WTC11 (cell line): Measurements from ENCODE around the gene EBI3. TPM values are rescaled to one million over a fixed set of nuclear protein-coding genes. Genes with fewer than 3 reads are reported as not detected.
A peak's percentile ranks its signal among the peaks of the same experiment; 100 is the strongest.
"Not testable (repeated sequence)": the region's sequence is repeated elsewhere in the genome, so short reads cannot be mapped to it uniquely, and the experiment has no call there.

Experiments used
- ATAC-seq: fragments of 200-7000 bp; cut with Tn5 transposase; 2 replicates; pipeline ENCODE4 v1.10.0; 2021; ENCODE audit warnings: mild to moderate bottlenecking, moderate library complexity
- CTCF ChIA-PET: fragments of 300-600 bp; sonication (Branson Sonifier 250); formaldehyde crosslinking; loops from one replicate; lab custom pipeline; 2021; ENCODE audit warnings: antibody characterized with exemption; lab: Charles Lee
- POLR2A ChIA-PET: fragments of 350-600 bp; sonication (Branson Sonifier 250); formaldehyde crosslinking; loops from one replicate; lab custom pipeline; 2021; ENCODE audit warnings: antibody characterized with exemption; lab: Charles Lee
- DNase-seq: peaks from one replicate; pipeline ENCODE4 v3.0.0; 2021; ENCODE audit warnings: low spot score
- H3K27ac Mint-ChIP-seq: 2 replicates; pipeline ENCODE4 v1.8.0; 2021; ENCODE audit warnings: mixed read lengths
- H3K27me3 Mint-ChIP-seq: 2 replicates; pipeline ENCODE4 v1.8.0; 2021; ENCODE audit warnings: low read depth, mild to moderate bottlenecking, moderate library complexity, mixed read lengths
- H3K36me3 Mint-ChIP-seq: 2 replicates; pipeline ENCODE4 v1.8.0; 2021; ENCODE audit warnings: mixed read lengths
- H3K4me1 Mint-ChIP-seq: 2 replicates; pipeline ENCODE4 v1.8.0; 2022; ENCODE audit warnings: mixed read lengths
- H3K4me3 Mint-ChIP-seq: 2 replicates; pipeline ENCODE4 v1.8.0; 2021; ENCODE audit warnings: mild to moderate bottlenecking, moderate library complexity, mixed read lengths
- H3K9me3 Mint-ChIP-seq: 2 replicates; pipeline ENCODE4 v1.8.0; 2021; ENCODE audit warnings: mixed read lengths
- CBFB ChIP-seq: sonication (generic); formaldehyde crosslinking; IDR thresholded peaks from 2 replicates; pipeline ENCODE4 v1.8.1; 2022; ENCODE audit warnings: mild to moderate bottlenecking, low read depth, missing genetic modification reagents
- CREB1 ChIP-seq: sonication (generic); formaldehyde crosslinking; IDR thresholded peaks from 2 replicates; pipeline ENCODE4 v1.8.0; 2023; ENCODE audit warnings: mild to moderate bottlenecking, missing genetic modification reagents
- CREM ChIP-seq: sonication (generic); formaldehyde crosslinking; IDR thresholded peaks from 2 replicates; pipeline ENCODE4 v1.8.1; 2022; ENCODE audit warnings: mild to moderate bottlenecking, missing genetic modification reagents, moderate library complexity
- ERG ChIP-seq: fragments of 250-450 bp; sonication (Bioruptor Pico); IDR thresholded peaks from 2 replicates; pipeline ENCODE4 v1.8.0; 2021; ENCODE audit warnings: mild to moderate bottlenecking
- ESRRA ChIP-seq: sonication (generic); formaldehyde crosslinking; IDR thresholded peaks from 2 replicates; pipeline ENCODE4 v1.8.1; 2022; ENCODE audit warnings: mild to moderate bottlenecking, missing genetic modification reagents, borderline replicate concordance
- ETV6 ChIP-seq: sonication (generic); formaldehyde crosslinking; IDR thresholded peaks from 2 replicates; pipeline ENCODE4 v1.8.1; 2022; ENCODE audit warnings: mild to moderate bottlenecking, missing genetic modification reagents
- GTF2I ChIP-seq: fragments of 250-450 bp; sonication (Bioruptor Pico); conservative IDR thresholded peaks from 2 replicates; pipeline ENCODE4 v1.4.0; 2021; ENCODE audit warnings: mild to moderate bottlenecking
- JAZF1 ChIP-seq: fragments of 250-450 bp; sonication (Bioruptor Pico); IDR thresholded peaks from 2 replicates; pipeline ENCODE4 v1.9.0; 2021; ENCODE audit warnings: moderate library complexity, mild to moderate bottlenecking, inconsistent platforms
- KAT7 ChIP-seq: sonication (generic); formaldehyde crosslinking; IDR thresholded peaks from 2 replicates; pipeline ENCODE4 v1.8.1; 2023; ENCODE audit warnings: missing genetic modification reagents, mild to moderate bottlenecking, borderline replicate concordance
- SMAD4 ChIP-seq: sonication (generic); formaldehyde crosslinking; IDR thresholded peaks from 2 replicates; pipeline ENCODE4 v1.8.0; 2022; ENCODE audit warnings: mild to moderate bottlenecking, missing genetic modification reagents
- TEAD4 ChIP-seq: sonication (generic); formaldehyde crosslinking; IDR thresholded peaks from 2 replicates; pipeline ENCODE4 v1.8.0; 2022; ENCODE audit warnings: mild to moderate bottlenecking, missing genetic modification reagents
- ZNF281 ChIP-seq: sonication (generic); formaldehyde crosslinking; IDR thresholded peaks from 2 replicates; pipeline ENCODE4 v1.8.0; 2023; ENCODE audit warnings: mild to moderate bottlenecking, missing genetic modification reagents
- ZNF396 ChIP-seq: fragments of 250-450 bp; sonication (Bioruptor Pico); IDR thresholded peaks from 2 replicates; pipeline ENCODE4 v1.8.0; 2021; ENCODE audit warnings: mild to moderate bottlenecking, moderate library complexity, borderline replicate concordance
- total RNA-seq: library from RNA; stranded (reverse); gene quantifications from 3 replicates; pipeline ENCODE4 v1.2.3, GENCODE V29; 2021
- TF ChIP-seq, protein P1 (sequence below): sonication (generic); formaldehyde crosslinking; IDR thresholded peaks from 2 replicates; pipeline ENCODE4 v1.8.1; 2022; ENCODE audit warnings: low read depth, missing genetic modification reagents, borderline replicate concordance
- TF ChIP-seq, protein P2 (sequence below): fragments of 250-450 bp; sonication (Bioruptor Pico); IDR thresholded peaks from 2 replicates; pipeline ENCODE4 v1.9.0; 2021; ENCODE audit warnings: mild to moderate bottlenecking
- TF ChIP-seq, protein P3 (sequence below): fragments of 250-450 bp; sonication (Bioruptor Pico); IDR thresholded peaks from 2 replicates; pipeline ENCODE4 v1.9.0; 2021; ENCODE audit warnings: moderate library complexity, mild to moderate bottlenecking, inconsistent platforms, borderline replicate concordance
- TF ChIP-seq, protein P4 (sequence below): sonication (generic); formaldehyde crosslinking; IDR thresholded peaks from 2 replicates; pipeline ENCODE4 v1.8.0; 2023; ENCODE audit warnings: missing genetic modification reagents, mild to moderate bottlenecking, borderline replicate concordance

EBI3 gene
- total RNA-seq, 1 experiment from 2014 or later: 0.81 TPM

DNA sequence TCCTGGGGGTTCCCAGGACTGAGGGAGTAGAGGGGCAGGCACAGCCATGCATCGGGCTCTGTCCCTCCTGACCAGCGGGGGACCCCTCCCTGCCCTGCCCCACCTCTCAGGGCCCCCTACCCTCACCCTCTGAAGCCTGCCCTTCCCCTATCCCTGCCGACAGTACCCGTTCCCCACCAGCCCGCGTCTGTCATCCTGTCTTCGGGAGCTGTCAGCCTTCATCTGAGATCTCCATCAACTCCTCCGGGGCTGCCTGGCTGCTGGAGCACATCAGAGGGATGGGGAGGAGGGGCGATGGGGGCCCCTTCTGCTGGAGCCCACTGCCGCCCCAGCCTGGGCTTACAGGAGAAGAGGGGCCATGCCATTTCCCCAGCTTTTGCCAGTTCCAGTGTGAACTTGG is 43.6 kb downstream of the EBI3 start:
- POLR2A ChIA-PET: interaction anchor here (1.7 kb wide), 1 partner anchor 70 kb away, joined by 6 read pairs; no protein-coding TSS in a partner anchor
- ATAC-seq: no peak
- H3K27me3 Mint-ChIP-seq: peaks cover 9% of the 10 kb centered on the region
- H3K4me3 Mint-ChIP-seq: no peak overlapping the region
- H3K9me3 Mint-ChIP-seq: no peaks in the 10 kb centered on the region
- TF ChIP-seq CREM (CRISPR knock-in tag) (no peak), ESRRA (no peak)
- TF ChIP-seq, all 79 proteins: peak for 0
- no peak for DNase-seq
- peaks cover 3% of the 10 kb centered on the region; the same call in 1 of the 2 replicates for H3K4me1 Mint-ChIP-seq
- no peak overlapping the region for H3K27ac Mint-ChIP-seq
- CTCF ChIA-PET: interaction anchor here (1.2 to 2.4 kb wide), 2 partner anchors 16 to 80 kb away, joined by 3 to 7 read pairs; no protein-coding TSS in a partner anchor
- H3K36me3 Mint-ChIP-seq: peaks cover 8% of the 10 kb centered on the region

- H3K36me3 Mint-ChIP-seq, H3K4me1 Mint-ChIP-seq, ATAC-seq, H3K27ac Mint-ChIP-seq, DNase-seq, H3K4me3 Mint-ChIP-seq, H3K9me3 Mint-ChIP-seq: not testable (repeated sequence)
- POLR2A ChIA-PET: interaction anchor here (1.7 kb wide), 1 partner anchor 68 kb away, joined by 6 read pairs; no protein-coding TSS in a partner anchor
- CTCF ChIA-PET: interaction anchor here (2.4 kb wide), 1 partner anchor 78 kb away, joined by 7 read pairs; no protein-coding TSS in a partner anchor
- peaks cover 18% of the 10 kb centered on the region for H3K27me3 Mint-ChIP-seq
Measured at GRCh38 chr19:4274321-4274686, 45.0 kb downstream of the EBI3 start.

DNA sequence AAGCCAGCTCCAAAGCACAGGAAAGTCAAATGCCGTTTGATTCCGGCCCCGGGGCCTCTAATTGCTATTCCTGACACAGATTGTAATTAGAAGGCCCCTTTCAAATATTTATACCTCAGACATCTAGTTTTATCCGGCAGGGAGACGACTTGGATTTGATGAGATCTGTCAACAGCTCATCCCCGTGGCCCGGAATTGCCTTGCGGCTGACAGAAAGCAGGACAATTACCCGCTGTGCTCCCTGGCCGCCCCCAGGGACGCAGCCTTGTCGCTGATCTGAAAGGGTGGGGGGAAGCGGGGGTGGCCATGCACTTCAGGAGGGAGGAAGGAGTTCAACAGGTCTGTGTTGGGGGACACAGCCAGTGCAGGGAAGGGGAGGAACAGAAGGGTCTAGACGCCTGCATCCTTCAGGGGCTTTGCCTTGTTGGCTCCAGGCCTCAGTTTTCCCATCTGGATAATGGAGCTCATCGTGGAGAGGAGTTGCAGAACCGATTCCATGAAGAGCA is 47.9 kb downstream of the EBI3 start:
- H3K4me3 Mint-ChIP-seq: peak overlapping the region; percentile 8; the same call in 1 of the 2 replicates
- H3K4me1 Mint-ChIP-seq: peaks cover 8% of the 10 kb centered on the region; the same call in 1 of the 2 replicates
- H3K27me3 Mint-ChIP-seq: peaks cover 45% of the 10 kb centered on the region
- no peaks in the 10 kb centered on the region for H3K9me3 Mint-ChIP-seq
- H3K36me3 Mint-ChIP-seq: no peaks in the 10 kb centered on the region
- CTCF ChIA-PET: interaction anchor here (0.6 to 10.5 kb wide), 5 partner anchors 9 to 227 kb away, joined by 3 to 172 read pairs (median 5); no protein-coding TSS in a partner anchor
- DNase-seq (no peak), ATAC-seq (no peak)
- POLR2A ChIA-PET: interaction anchor here (0.6 to 1.2 kb wide), 2 partner anchors 16 to 66 kb away, joined by 3 to 4 read pairs; no protein-coding TSS in a partner anchor
- no peak overlapping the region for H3K27ac Mint-ChIP-seq
- TF ChIP-seq TEAD4 (CRISPR knock-in tag) (no peak), GTF2I (CRISPR knock-in tag) (peak; percentile 87)

DNA sequence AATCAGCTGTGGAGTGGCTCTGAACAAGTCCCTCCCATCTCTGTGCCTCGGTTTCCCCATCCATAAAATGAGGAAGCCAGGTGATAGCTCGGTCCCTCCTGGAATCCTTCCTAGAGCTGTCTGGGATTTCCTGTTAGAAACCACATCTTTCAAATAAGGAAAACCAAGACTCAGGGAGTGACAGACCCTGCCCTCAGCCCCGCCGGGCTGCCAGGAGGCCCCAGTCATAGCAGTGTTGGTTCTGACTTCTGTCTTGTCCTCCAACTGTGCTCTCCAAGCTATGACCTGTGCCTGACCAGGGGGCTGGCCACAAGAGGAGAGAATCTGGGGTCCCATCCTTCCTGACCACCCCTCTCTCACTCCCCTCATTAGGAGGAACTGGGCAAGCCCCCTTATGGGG is 48.7 kb downstream of the EBI3 start:
- Mint-ChIP-seq H3K4me3 (peak overlapping the region; percentile 85), H3K27me3 (peaks cover 51% of the 10 kb centered on the region), H3K27ac (no peak overlapping the region), H3K36me3 (no peaks in the 10 kb centered on the region)
- no peak for DNase-seq
- CTCF ChIA-PET: interaction anchor here (0.7 to 10.5 kb wide), 6 partner anchors 10 to 290 kb away, joined by 3 to 172 read pairs (median 5); partner anchors contain the start of gene MPND
- POLR2A ChIA-PET: no interaction called here
- ATAC-seq: no peak
- TF ChIP-seq, protein P1, sequence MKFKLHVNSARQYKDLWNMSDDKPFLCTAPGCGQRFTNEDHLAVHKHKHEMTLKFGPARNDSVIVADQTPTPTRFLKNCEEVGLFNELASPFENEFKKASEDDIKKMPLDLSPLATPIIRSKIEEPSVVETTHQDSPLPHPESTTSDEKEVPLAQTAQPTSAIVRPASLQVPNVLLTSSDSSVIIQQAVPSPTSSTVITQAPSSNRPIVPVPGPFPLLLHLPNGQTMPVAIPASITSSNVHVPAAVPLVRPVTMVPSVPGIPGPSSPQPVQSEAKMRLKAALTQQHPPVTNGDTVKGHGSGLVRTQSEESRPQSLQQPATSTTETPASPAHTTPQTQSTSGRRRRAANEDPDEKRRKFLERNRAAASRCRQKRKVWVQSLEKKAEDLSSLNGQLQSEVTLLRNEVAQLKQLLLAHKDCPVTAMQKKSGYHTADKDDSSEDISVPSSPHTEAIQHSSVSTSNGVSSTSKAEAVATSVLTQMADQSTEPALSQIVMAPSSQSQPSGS (CRISPR knock-in tag): no peak
- TF ChIP-seq CBFB: no peak
- TF ChIP-seq, protein P2, sequence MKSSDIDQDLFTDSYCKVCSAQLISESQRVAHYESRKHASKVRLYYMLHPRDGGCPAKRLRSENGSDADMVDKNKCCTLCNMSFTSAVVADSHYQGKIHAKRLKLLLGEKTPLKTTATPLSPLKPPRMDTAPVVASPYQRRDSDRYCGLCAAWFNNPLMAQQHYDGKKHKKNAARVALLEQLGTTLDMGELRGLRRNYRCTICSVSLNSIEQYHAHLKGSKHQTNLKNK (CRISPR knock-in tag): no peak
- TF ChIP-seq ETV6 (CRISPR knock-in tag): no peak
- no peak for TF ChIP-seq CREB1 (CRISPR knock-in tag)
- no peak for TF ChIP-seq SMAD4 (CRISPR knock-in tag)
- no peak for TF ChIP-seq ERG (CRISPR knock-in tag)
- TF ChIP-seq ZNF281 (CRISPR knock-in tag): no peak
- TF ChIP-seq, protein P3, sequence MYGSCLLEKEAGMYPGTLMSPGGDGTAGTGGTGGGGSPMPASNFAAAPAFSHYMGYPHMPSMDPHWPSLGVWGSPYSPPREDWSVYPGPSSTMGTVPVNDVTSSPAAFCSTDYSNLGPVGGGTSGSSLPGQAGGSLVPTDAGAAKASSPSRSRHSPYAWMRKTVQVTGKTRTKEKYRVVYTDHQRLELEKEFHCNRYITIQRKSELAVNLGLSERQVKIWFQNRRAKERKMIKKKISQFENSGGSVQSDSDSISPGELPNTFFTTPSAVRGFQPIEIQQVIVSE: no peak
- no peak for TF ChIP-seq ZNF396 (CRISPR knock-in tag)
- no peak for TF ChIP-seq KAT7
- TF ChIP-seq, protein P4, sequence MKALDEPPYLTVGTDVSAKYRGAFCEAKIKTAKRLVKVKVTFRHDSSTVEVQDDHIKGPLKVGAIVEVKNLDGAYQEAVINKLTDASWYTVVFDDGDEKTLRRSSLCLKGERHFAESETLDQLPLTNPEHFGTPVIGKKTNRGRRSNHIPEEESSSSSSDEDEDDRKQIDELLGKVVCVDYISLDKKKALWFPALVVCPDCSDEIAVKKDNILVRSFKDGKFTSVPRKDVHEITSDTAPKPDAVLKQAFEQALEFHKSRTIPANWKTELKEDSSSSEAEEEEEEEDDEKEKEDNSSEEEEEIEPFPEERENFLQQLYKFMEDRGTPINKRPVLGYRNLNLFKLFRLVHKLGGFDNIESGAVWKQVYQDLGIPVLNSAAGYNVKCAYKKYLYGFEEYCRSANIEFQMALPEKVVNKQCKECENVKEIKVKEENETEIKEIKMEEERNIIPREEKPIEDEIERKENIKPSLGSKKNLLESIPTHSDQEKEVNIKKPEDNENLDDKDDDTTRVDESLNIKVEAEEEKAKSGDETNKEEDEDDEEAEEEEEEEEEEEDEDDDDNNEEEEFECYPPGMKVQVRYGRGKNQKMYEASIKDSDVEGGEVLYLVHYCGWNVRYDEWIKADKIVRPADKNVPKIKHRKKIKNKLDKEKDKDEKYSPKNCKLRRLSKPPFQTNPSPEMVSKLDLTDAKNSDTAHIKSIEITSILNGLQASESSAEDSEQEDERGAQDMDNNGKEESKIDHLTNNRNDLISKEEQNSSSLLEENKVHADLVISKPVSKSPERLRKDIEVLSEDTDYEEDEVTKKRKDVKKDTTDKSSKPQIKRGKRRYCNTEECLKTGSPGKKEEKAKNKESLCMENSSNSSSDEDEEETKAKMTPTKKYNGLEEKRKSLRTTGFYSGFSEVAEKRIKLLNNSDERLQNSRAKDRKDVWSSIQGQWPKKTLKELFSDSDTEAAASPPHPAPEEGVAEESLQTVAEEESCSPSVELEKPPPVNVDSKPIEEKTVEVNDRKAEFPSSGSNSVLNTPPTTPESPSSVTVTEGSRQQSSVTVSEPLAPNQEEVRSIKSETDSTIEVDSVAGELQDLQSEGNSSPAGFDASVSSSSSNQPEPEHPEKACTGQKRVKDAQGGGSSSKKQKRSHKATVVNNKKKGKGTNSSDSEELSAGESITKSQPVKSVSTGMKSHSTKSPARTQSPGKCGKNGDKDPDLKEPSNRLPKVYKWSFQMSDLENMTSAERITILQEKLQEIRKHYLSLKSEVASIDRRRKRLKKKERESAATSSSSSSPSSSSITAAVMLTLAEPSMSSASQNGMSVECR (CRISPR knock-in tag): no peak
- no peak for TF ChIP-seq JAZF1 (CRISPR knock-in tag)
- TF ChIP-seq, all 79 proteins: peak for 0
- Mint-ChIP-seq H3K4me1 (peaks cover 8% of the 10 kb centered on the region; the same call in 1 of the 2 replicates), H3K9me3 (no peaks in the 10 kb centered on the region)
